Fibroblast of villous mesenchyme (primary cell): ENCODE measurements around the gene ALDH2. TPM values are rescaled to one million over a fixed set of nuclear protein-coding genes. Genes with fewer than 3 reads are reported as not detected.
A peak's percentile ranks its signal among the peaks of the same experiment; 100 is the strongest.
"Not testable (repeated sequence)": the region's sequence is repeated elsewhere in the genome, so short reads cannot be mapped to it uniquely, and the experiment has no call there.

ENCODE experiments used
- DNase-seq: peaks from one replicate; pipeline ENCODE4 v3.0.0-alpha.2; 2010; ENCODE audit warnings: low read depth
- H3K4me3 ChIP-seq: 2 replicates; pipeline ENCODE4 v1.5.1; 2011; ENCODE audit warnings: low read depth, mild to moderate bottlenecking, low read length
- CTCF ChIP-seq: IDR thresholded peaks from 2 replicates; pipeline ENCODE4 v1.5.1; 2012; ENCODE audit warnings: low read depth, mild to moderate bottlenecking, low read length; ENCODE audit not compliant: insufficient read depth
- total RNA-seq: library from RNA; depleted of rRNA; stranded (reverse); fragments of >200 nt; gene quantifications from 2 replicates; pipeline ENCODE4 v1.2.3, GENCODE V29; 2012

ALDH2 gene
- total RNA-seq, 1 donor, result 13.4 TPM

- peak; percentile 90 for DNase-seq
- no peak overlapping the region for H3K4me3 ChIP-seq
- TF ChIP-seq CTCF, result peak; percentile 87
Measured at GRCh38 chr12:111812881-111813741, 46.4 kb downstream of the ALDH2 start.

- TF ChIP-seq CTCF, result no peak
- no peak for DNase-seq
- H3K4me3 ChIP-seq, result no peak overlapping the region
Measured at GRCh38 chr12:111816065-111816615, 49.4 kb downstream of the ALDH2 start.

GRCh38 chr12:111816898-111817297 is 50.2 kb downstream of the ALDH2 start:
- H3K4me3 ChIP-seq, DNase-seq: not testable (repeated sequence)

GRCh38 chr12:111818340-111818739 is 51.6 kb downstream of the ALDH2 start:
- no peak overlapping the region for H3K4me3 ChIP-seq
- no peak for TF ChIP-seq CTCF
- no peak for DNase-seq

GRCh38 chr12:111819191-111820158 is 52.7 kb downstream of the ALDH2 start:
- DNase-seq, result no peak
- TF ChIP-seq CTCF, result no peak
- H3K4me3 ChIP-seq, result no peak overlapping the region

- DNase-seq, H3K4me3 ChIP-seq: not testable (repeated sequence)
Measured at GRCh38 chr12:111820828-111821227, 54.1 kb downstream of the ALDH2 start.

GRCh38 chr12:111822886-111823285 is 56.2 kb downstream of the ALDH2 start:
- no peak for TF ChIP-seq CTCF
- no peak overlapping the region for H3K4me3 ChIP-seq
- no peak for DNase-seq
